Large intestine (tissue), 3 donors: ENCODE data around the gene CMIP. TPM values are rescaled to one million over a fixed set of nuclear protein-coding genes. Genes with fewer than 3 reads are reported as not detected.

ENCODE experiments used
- DNase-seq, 2 donors: peaks; one replicate each; pipeline versions ENCODE4 v3.0.0 to v3.0.0-alpha.2; 2013
- H3K27ac ChIP-seq: one replicate; pipeline ENCODE4 v1.5.1; 2013; ENCODE audit warnings: low read length
- H3K27me3 ChIP-seq: 2 replicates; pipeline ENCODE4 v1.6.1; 2013; ENCODE audit warnings: low read length; ENCODE audit not compliant: control insufficient read depth, insufficient read depth
- H3K36me3 ChIP-seq: 2 replicates; pipeline ENCODE4 v1.6.1; 2013; ENCODE audit warnings: low read length; ENCODE audit not compliant: control insufficient read depth, insufficient read depth
- H3K4me1 ChIP-seq: one replicate; pipeline ENCODE4 v1.6.1; 2013; ENCODE audit warnings: low read length; ENCODE audit not compliant: control insufficient read depth, insufficient read depth
- H3K4me3 ChIP-seq: one replicate; pipeline ENCODE4 v1.5.1; 2013; ENCODE audit warnings: low read length
- H3K9me3 ChIP-seq: one replicate; pipeline ENCODE4 v1.6.1; 2013; ENCODE audit warnings: mild to moderate bottlenecking, low read depth, low read length, moderate library complexity; ENCODE audit not compliant: control insufficient read depth
- WGBS: methylation state at CpG from one replicate; pipeline ENCODE4 v1.1.5; 2013; ENCODE audit warnings: low lambda C conversion rate; ENCODE audit not compliant: insufficient coverage; 5-methylcytosine and 5-hydroxymethylcytosine counted together
- polyA plus RNA-seq: library from polyadenylated mRNA; unstranded; fragments of 120-200 nt; gene quantifications from one replicate; pipeline ENCODE4 v1.2.1, GENCODE V29; 2013

Gene CMIP
- polyA plus RNA-seq, 1 donor: 64.5 TPM

DNA sequence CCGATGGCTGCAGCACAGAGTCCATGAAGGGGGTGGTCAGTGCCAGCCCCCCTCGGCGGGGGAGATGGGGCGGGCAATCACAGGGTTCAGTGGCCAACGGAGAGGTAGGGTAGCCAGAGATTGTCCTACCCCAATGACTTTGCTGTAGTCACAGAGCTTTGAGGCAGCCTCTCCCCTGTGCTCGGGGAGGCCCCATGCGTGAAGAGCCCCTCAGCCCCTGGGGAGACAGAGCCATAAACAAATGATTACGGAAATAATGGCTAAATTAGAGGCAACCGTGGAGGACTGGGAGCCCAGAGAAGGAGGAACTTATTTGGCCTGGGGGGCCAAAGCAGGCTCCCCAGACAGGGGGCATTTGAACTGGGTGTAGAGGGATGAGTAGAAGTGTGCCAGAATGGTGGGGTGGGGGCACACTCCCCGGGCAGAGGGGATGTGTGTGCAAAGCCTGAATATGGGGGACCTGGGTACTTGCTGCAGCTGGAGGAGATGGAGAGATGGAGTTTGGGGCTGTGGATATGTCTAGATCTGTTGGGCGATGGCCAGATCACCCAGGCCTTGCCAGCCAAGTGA is 164.8 kb downstream of the CMIP start:
- no peaks in the 10 kb centered on the region for H3K4me1 ChIP-seq
- DNase-seq: no peak
- H3K4me3 ChIP-seq: no peak overlapping the region
- H3K36me3 ChIP-seq: peaks cover 57% of the 10 kb centered on the region
- no peaks in the 10 kb centered on the region for H3K27me3 ChIP-seq
- no CpG with 5 or more reads among the region's 11 CpGs for WGBS
- H3K27ac ChIP-seq: no peak overlapping the region
- no peaks in the 10 kb centered on the region for H3K9me3 ChIP-seq

DNA sequence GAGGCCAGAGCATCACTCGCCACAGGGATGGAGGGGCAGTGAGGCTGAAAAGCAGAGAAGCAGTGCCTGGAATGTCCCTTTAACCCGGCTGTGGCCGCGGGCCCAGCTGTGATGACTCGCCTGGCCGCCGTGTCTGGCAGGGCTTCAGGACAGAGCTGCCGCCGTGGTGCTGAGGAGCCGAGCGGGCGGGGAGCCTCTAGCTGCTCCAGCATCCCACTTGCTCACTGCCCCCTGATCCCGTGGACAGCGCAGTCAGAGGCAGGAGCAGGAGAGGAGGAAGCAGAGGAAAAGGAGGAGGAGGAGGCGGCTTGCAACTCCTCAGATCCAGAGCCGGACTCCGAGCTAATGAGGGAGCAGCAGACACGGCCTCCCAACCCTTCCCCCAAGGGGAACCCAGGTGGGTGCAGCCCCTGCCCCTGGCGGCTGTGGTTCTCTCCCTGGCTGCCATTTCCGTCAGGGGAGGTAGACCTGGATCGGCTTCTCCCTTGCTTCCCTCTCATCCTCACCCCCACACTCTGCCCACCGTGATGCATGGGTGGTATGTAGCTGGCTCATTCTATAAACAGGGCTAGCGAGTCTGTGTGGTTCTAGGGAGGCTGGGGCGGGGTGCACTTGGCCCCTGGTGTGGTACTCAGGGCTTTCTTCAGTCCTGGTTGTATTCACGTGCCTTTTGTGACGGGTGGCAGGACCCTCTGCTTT is 165.7 kb downstream of the CMIP start:
- H3K4me1 ChIP-seq: no peaks in the 10 kb centered on the region
- H3K27ac ChIP-seq: no peak overlapping the region
- H3K27me3 ChIP-seq: no peaks in the 10 kb centered on the region
- DNase-seq: no peak
- H3K9me3 ChIP-seq: no peaks in the 10 kb centered on the region
- no CpG with 5 or more reads among the region's 26 CpGs for WGBS
- H3K4me3 ChIP-seq: no peak overlapping the region
- H3K36me3 ChIP-seq: peaks cover 58% of the 10 kb centered on the region

- peaks cover 58% of the 10 kb centered on the region for H3K36me3 ChIP-seq
- no CpG with 5 or more reads among the region's 10 CpGs for WGBS
- DNase-seq: no peak
Measured at GRCh38 chr16:81610936-81611335, 166.3 kb downstream of the CMIP start.

GRCh38 chr16:81611721-81612120 is 167.1 kb downstream of the CMIP start:
- Histone ChIP-seq H3K4me1 (no peaks in the 10 kb centered on the region), H3K36me3 (peaks cover 61% of the 10 kb centered on the region)

More at GRCh38 chr16:81610936-81611335, 166.3 kb downstream of the CMIP start:
- no peak overlapping the region for H3K27ac ChIP-seq
- no peaks in the 10 kb centered on the region for H3K27me3 ChIP-seq
- H3K4me1 ChIP-seq: no peaks in the 10 kb centered on the region
- no peaks in the 10 kb centered on the region for H3K9me3 ChIP-seq
- H3K4me3 ChIP-seq: no peak overlapping the region

GRCh38 chr16:81612351-81613163 is 167.9 kb downstream of the CMIP start:
- Histone ChIP-seq H3K27ac (peak overlapping the region; percentile 11), H3K9me3 (no peaks in the 10 kb centered on the region), H3K4me3 (no peak overlapping the region), H3K36me3 (peaks cover 64% of the 10 kb centered on the region), H3K27me3 (no peaks in the 10 kb centered on the region), H3K4me1 (no peaks in the 10 kb centered on the region)
- 60% methylated on average over 1 of the region's 17 CpGs for WGBS
- no peak for DNase-seq

More at GRCh38 chr16:81611721-81612120, 167.1 kb downstream of the CMIP start:
- DNase-seq: no peak
- no peak overlapping the region for H3K27ac ChIP-seq
- H3K27me3 ChIP-seq: no peaks in the 10 kb centered on the region
- 100% methylated on average over 1 of the region's 6 CpGs for WGBS
- H3K9me3 ChIP-seq: no peaks in the 10 kb centered on the region
- H3K4me3 ChIP-seq: no peak overlapping the region

GRCh38 chr16:81614171-81614570 is 169.6 kb downstream of the CMIP start:
- Histone ChIP-seq H3K27ac (no peak overlapping the region), H3K9me3 (peaks cover 3% of the 10 kb centered on the region), H3K4me1 (no peaks in the 10 kb centered on the region), H3K36me3 (peaks cover 61% of the 10 kb centered on the region), H3K4me3 (no peak overlapping the region), H3K27me3 (no peaks in the 10 kb centered on the region)
- DNase-seq: no peak
- WGBS: no CpG with 5 or more reads among the region's 13 CpGs

- no CpG with 5 or more reads among the region's 6 CpGs for WGBS
- H3K27ac ChIP-seq: no peak overlapping the region
- peaks cover 3% of the 10 kb centered on the region for H3K9me3 ChIP-seq
- no peaks in the 10 kb centered on the region for H3K27me3 ChIP-seq
- H3K4me1 ChIP-seq: no peaks in the 10 kb centered on the region
- peaks cover 57% of the 10 kb centered on the region for H3K36me3 ChIP-seq
- H3K4me3 ChIP-seq: no peak overlapping the region
- DNase-seq: no peak
Measured at GRCh38 chr16:81614654-81615359, 170.2 kb downstream of the CMIP start.

- Histone ChIP-seq H3K4me1 (no peaks in the 10 kb centered on the region), H3K36me3 (peaks cover 56% of the 10 kb centered on the region), H3K9me3 (peaks cover 3% of the 10 kb centered on the region), H3K4me3 (no peak overlapping the region), H3K27me3 (no peaks in the 10 kb centered on the region), H3K27ac (no peak overlapping the region)
- no peak for DNase-seq
- whole genome bisulfite sequencing: no CpG with 5 or more reads among the region's 3 CpGs
Measured at GRCh38 chr16:81615411-81615810, 170.8 kb downstream of the CMIP start.

DNA sequence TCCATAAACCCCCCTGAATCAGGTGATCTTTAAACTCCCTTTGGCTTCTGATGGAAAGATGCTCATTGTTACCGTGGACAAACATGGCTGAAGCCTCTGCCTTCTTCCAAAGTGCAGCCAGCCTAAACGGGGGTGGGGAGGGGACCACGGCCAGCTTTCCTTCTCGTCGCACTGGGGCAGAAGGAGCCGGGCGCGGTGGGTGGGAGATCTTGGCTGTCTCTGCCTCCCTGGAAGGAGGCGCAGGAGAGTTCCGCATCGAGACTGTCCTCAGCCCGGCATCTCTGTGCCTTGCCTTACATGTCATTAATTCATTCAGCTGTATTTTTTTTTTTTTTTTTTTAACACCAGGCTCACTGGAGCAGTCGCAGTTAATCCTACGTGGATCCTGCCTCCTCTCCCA is 171.2 kb downstream of the CMIP start:
- WGBS: no CpG with 5 or more reads among the region's 14 CpGs
- peaks cover 56% of the 10 kb centered on the region for H3K36me3 ChIP-seq
- peaks cover 3% of the 10 kb centered on the region for H3K9me3 ChIP-seq
- DNase-seq: no peak
- H3K4me3 ChIP-seq: no peak overlapping the region
- no peaks in the 10 kb centered on the region for H3K4me1 ChIP-seq
- H3K27ac ChIP-seq: no peak overlapping the region
- no peaks in the 10 kb centered on the region for H3K27me3 ChIP-seq
